Middle frontal gyrus (tissue), 1 donor: ENCODE measurements around the gene PTGER2.

Experiments used
- DNase-seq: peaks from one replicate; pipeline ENCODE4 v3.0.0-alpha.2; 2015; ENCODE audit warnings: low spot score; ENCODE audit errors: extremely low spot score

The PTGER2 gene

GRCh38 chr14:52370406-52370935 is 56.4 kb downstream of the PTGER2 start:
- DNase-seq: no peak

GRCh38 chr14:52377940-52378339 is 63.8 kb downstream of the PTGER2 start:
- no peak for DNase-seq
